GM19238 (cell line): ENCODE results near the gene ITPKB.
A peak's percentile ranks its signal among the peaks of the same experiment; 100 is the strongest.

Experiments used
- DNase-seq: peaks from one replicate; pipeline ENCODE4 v3.0.0; 2011; ENCODE audit warnings: low spot score; ENCODE audit not compliant: insufficient read length

The ITPKB gene

DNA sequence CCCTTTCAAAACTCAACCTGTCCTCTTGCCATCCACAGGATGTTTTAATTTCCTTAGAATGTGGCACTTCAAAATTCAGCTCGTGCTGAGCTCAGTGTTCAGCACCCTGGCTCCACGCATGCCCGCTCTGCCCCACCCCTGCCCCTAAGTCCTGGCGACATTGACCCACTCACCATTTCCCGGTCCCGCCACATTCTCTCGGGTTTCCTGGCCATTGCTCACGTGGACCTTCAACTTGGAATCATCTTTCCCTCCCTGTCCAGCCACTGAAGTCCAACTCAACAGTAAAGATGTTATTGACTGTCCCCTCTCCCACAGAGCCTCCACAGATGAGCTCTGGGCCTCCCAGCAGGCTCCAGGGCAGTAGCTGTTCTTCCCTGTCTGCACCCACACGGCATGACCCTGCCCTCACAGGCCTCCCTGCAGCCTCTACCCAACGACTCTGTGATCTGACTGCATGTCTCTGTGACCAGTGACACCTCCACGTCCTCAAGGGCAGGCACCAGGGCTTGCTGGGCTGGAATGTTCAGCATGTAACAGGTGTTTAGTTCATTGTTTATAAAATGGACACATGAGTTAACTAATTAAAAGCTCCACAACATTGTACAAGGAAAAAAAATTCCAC, 53.8 kb downstream of the ITPKB start:
- DNase-seq: no peak

GRCh38 chr1:226684026-226684425, 55.1 kb downstream of the ITPKB start:
- DNase-seq: no peak

- no peak for DNase-seq
These were observed 55.9 kb downstream of the ITPKB start for GRCh38 chr1:226682871-226683814.

DNA sequence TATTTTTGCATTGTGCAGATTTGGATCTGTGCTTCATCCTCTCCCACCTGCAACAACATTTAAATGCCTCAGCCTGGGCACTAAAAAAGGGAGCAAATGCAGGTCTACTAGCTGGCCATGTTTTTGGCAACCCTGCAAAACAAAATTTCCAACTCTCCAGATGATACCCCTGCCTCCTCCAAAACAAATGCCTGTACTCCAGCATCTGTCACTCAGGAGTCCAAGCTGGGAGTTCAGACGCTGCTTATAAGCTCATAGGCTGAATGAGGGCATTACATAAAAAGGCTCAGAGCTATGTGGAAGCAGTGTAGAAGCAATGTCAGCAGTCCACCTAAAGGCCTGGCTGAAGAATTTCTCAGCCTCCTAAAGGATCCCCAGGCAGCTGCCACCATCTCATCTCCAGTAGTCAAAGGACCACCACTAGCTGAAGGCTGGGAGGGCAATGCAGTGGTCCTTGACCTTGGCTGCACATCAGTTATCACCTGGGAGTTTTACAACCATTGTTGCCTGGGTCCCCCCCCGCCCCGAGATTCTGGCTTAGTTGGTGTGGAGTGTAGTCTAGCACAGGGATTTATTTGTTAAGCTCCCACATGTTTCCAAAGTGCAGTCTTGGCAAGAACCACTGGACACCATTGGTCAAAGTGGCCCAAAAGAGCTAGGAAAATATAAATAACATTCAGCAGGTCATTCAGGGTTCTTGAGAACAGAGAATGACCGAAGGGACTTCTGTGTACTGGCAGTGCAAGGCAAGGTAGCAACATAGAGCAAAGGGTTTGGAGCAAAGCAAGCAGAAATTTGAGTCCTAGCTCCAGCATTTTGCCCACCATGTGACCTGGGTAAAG, 57.2 kb downstream of the ITPKB start:
- no peak for DNase-seq

DNA sequence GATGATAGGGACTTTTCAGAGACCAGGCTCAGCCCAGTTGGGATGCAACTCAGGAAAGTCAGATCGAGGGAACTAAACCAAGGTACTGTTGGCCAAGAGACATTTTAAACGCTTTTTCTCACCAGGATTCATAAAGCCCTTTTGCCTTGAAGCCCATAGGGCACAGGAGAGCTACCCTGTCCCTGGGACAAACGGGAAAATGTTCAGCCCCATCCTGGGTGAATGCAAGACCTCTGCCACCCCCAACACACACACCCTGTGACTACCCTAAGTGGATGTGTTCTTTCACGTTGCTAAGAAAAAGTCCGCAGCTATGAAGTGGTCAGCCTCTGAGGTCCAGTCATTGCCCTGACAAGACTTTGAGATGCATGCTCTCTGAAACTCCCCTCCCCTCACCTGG, 58.4 kb downstream of the ITPKB start:
- DNase-seq: no peak

DNA sequence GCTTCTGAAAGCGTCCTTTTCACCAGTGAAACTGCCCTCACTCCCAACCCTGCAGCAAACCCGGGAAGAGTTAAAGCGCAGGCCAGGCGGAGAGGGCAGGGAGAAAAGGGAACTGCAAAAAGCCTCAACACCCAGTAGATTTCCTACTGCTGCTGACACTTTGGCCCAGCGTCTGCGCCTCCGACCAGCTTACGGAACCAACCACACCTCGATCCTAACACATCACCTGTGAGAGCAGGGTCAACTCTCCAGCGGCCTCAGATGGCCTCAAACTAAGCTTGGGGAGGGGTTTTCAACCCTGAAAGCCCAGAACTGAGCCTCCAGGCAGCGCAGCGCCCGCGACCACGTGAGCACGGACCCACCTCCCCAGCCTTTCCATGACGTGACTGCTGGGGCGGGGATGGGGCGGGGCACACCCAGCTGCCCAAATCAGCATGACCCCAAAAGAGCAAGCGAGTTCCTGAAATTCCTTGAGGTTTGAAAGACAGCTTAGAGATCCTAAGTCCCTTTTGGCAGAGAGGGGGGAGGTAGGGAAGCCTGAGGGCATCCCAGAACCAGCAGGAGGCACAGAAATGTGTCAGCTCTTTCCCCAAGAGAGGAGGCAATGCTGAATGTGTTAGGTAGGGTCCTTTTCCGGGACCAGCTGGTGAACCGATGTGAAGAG, 59.1 kb downstream of the ITPKB start:
- DNase-seq: peak; percentile 57

DNA sequence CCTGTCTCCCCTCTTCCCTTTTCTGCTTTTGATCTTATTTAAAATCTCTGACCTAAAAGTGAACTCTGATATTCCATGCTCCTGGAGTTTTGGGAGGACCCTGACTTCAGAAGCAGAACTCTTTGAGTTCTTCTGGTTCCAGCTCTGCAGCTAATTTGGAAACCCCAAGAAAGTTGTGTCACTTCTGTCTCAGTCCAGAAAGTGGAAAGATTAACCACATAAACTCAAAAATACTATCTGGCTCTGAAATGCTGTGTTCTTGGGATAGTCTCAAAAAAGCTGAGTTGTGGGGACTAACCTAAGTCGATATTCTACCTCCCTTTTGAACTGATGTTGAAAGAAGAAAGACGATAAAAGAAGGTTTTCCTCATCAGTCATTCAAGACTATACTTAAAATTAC, 59.8 kb downstream of the ITPKB start:
- DNase-seq: no peak

DNA sequence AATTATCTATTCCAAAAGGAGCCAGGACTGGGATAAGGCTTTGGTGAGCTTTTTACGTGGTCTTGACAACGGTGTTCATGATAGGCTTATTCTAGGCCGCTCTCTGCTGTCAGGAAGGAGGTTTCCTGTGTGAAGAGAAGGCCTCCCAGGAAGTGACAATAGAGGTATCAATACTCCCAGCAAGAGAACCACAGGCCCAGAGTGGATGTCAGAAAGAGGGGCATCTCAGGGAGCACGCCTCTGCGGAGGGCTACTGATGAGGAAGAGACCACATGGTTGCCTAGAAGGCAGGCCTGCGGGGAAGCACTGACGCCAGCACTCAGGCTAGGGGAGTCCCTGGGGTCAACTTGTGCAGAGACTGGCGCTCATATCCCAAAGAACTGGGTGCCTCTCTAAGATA, 60.4 kb downstream of the ITPKB start:
- no peak for DNase-seq

- no peak for DNase-seq
These were observed 60.8 kb downstream of the ITPKB start for GRCh38 chr1:226678251-226678650.

GRCh38 chr1:226677027-226678020, 61.8 kb downstream of the ITPKB start:
- no peak for DNase-seq

GRCh38 chr1:226676381-226676780, 62.7 kb downstream of the ITPKB start:
- DNase-seq: no peak

GRCh38 chr1:226675715-226676357, 63.2 kb downstream of the ITPKB start:
- no peak for DNase-seq

DNA sequence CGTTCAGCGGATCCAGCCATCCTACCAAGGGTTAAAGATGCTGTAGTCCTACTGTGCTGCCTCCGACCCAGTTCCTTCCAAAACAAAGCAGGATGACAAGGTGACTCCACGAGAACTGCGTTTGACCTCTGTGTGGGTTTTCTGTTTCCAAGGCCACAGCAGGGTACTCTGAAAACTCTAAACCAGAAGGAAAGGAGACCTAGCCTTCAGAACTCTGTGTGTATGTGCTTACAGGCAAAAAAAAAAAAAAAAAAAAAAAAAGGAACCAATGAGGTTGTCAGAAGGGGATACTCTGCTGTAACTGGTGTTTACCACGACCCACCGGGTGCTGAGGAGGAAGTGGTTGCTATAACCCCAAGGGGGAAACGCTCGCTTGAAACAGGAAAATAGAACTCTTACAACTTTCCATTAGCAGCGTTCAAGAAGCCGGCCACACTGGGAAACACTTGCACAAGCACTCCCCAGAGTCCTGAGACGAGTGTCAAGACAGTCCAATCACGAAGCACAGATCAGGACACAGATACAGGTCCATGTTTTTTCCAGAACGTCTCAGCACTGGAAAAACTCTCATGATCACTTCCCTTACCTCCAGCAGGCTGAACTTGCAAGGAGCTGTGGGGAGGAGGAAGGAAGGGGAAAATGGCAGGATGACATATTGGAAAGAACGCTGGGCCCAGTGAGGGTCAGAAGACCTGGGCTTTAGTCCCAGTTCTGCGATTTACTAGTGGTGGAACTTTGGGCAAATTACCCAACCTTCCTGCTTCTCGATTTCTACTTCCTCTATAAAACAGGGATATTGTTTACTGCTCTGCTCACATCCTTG, 64.0 kb downstream of the ITPKB start:
- peak; percentile 77 for DNase-seq

GRCh38 chr1:226672339-226672762, 66.7 kb downstream of the ITPKB start:
- DNase-seq: no peak

- no peak for DNase-seq
These were observed 67.8 kb downstream of the ITPKB start for GRCh38 chr1:226671277-226671676.

DNA sequence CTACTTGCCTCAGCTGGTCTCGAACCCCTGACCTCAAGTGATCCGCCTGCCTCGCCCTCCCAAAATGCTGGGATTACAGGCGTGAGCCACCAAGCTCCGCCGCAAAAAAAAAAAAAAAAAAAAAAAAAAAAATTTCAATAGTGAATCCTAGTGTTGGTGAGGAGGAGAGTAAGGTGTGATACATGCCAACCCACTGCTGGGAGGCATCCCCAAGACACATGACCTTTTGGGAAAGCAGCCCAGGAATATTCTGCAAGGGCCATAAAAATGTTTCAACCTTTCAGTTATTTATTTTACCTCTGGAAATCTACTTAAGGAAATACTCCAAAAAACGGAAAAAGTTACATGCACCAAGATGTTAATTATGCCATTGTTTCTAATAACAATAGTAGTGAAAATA, 69.0 kb downstream of the ITPKB start:
- DNase-seq: no peak

GRCh38 chr1:226668173-226668560, 70.9 kb downstream of the ITPKB start:
- DNase-seq: no peak

GRCh38 chr1:226666692-226667091, 72.4 kb downstream of the ITPKB start:
- no peak for DNase-seq

GRCh38 chr1:226666164-226666506, 72.9 kb downstream of the ITPKB start:
- DNase-seq: no peak
